Measurements from ENCODE around the gene H2AZ1.

Gene H2AZ1

DNA sequence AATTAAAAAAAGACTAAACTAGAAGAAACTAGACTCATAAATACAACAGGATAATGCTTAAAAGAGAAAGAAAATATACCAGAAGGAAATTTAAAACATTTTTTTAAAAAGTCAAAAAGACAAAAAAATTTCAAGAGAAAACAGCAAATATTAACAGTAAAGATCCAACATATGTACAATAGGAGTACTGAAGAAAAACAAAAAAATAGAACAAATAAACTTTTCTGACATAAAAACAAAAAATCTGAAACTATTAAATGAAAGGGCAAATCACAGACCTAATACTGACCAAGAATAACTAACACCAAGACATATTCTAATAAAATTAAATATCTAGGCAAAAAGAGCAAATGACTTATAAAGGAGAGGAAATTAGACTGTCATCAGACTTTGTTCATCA is 15.2 kb downstream of the H2AZ1 start:
- no peak for TF ChIP-seq TEAD4 (IDR thresholded peaks at IDR 0.05)
- TF ChIP-seq, protein P1, sequence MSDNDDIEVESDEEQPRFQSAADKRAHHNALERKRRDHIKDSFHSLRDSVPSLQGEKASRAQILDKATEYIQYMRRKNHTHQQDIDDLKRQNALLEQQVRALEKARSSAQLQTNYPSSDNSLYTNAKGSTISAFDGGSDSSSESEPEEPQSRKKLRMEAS (IDR thresholded peaks at IDR 0.05): no peak
- TF ChIP-seq CREB1 (IDR thresholded peaks at IDR 0.05; ENCODE audit: low read depth): no peak
- TF ChIP-seq EP300 (IDR thresholded peaks at IDR 0.05; ENCODE audit: borderline replicate concordance): no peak
- TF ChIP-seq FOXM1 (IDR thresholded peaks at IDR 0.05; ENCODE audit: borderline replicate concordance, low read depth): no peak
- TF ChIP-seq ZBTB7A (IDR thresholded peaks at IDR 0.05; ENCODE audit: low read depth): no peak
- TF ChIP-seq, protein P2, sequence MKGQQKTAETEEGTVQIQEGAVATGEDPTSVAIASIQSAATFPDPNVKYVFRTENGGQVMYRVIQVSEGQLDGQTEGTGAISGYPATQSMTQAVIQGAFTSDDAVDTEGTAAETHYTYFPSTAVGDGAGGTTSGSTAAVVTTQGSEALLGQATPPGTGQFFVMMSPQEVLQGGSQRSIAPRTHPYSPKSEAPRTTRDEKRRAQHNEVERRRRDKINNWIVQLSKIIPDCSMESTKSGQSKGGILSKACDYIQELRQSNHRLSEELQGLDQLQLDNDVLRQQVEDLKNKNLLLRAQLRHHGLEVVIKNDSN (IDR thresholded peaks at IDR 0.05): no peak
- no peak for TF ChIP-seq RAD21 (IDR thresholded peaks at IDR 0.05; ENCODE audit: low read depth)
- TF ChIP-seq NFIC (IDR thresholded peaks at IDR 0.05): no peak
- no peak for TF ChIP-seq TCF12 (IDR thresholded peaks at IDR 0.05; ENCODE audit: low read depth)
- TF ChIP-seq CEBPB (IDR thresholded peaks at IDR 0.05): no peak
- TF ChIP-seq YY1 (IDR thresholded peaks at IDR 0.05; ENCODE audit: low read depth): no peak
- TF ChIP-seq EGR1 (IDR thresholded peaks at IDR 0.05): no peak
- no peak for TF ChIP-seq TAF1 (IDR thresholded peaks at IDR 0.05; ENCODE audit: low read depth)
- TF ChIP-seq, protein P3, sequence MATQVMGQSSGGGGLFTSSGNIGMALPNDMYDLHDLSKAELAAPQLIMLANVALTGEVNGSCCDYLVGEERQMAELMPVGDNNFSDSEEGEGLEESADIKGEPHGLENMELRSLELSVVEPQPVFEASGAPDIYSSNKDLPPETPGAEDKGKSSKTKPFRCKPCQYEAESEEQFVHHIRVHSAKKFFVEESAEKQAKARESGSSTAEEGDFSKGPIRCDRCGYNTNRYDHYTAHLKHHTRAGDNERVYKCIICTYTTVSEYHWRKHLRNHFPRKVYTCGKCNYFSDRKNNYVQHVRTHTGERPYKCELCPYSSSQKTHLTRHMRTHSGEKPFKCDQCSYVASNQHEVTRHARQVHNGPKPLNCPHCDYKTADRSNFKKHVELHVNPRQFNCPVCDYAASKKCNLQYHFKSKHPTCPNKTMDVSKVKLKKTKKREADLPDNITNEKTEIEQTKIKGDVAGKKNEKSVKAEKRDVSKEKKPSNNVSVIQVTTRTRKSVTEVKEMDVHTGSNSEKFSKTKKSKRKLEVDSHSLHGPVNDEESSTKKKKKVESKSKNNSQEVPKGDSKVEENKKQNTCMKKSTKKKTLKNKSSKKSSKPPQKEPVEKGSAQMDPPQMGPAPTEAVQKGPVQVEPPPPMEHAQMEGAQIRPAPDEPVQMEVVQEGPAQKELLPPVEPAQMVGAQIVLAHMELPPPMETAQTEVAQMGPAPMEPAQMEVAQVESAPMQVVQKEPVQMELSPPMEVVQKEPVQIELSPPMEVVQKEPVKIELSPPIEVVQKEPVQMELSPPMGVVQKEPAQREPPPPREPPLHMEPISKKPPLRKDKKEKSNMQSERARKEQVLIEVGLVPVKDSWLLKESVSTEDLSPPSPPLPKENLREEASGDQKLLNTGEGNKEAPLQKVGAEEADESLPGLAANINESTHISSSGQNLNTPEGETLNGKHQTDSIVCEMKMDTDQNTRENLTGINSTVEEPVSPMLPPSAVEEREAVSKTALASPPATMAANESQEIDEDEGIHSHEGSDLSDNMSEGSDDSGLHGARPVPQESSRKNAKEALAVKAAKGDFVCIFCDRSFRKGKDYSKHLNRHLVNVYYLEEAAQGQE (IDR thresholded peaks at IDR 0.05; ENCODE audit: low read depth): no peak

DNA sequence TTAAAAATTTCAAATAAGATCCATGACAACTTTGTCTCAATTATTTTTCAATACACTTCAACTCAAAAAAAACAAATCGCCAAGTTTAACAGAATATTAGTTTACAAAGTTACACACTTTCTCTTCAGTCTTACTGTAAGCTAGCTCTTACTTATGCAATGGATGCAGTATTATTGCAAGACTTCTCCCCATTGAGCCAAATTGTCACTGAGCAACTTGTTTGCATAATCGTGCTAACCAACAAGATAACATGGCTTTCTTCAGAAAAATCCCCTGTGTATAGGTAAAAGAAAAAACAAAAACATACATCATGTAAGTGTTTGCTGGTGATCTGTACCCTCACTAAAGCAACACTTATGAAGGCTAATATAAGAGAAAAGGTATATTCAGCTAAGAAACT is 22.5 kb downstream of the H2AZ1 start:
- TF ChIP-seq EGR1 (IDR thresholded peaks at IDR 0.05) (no peak), RAD21 (IDR thresholded peaks at IDR 0.05; ENCODE audit: low read depth) (no peak)

DNA sequence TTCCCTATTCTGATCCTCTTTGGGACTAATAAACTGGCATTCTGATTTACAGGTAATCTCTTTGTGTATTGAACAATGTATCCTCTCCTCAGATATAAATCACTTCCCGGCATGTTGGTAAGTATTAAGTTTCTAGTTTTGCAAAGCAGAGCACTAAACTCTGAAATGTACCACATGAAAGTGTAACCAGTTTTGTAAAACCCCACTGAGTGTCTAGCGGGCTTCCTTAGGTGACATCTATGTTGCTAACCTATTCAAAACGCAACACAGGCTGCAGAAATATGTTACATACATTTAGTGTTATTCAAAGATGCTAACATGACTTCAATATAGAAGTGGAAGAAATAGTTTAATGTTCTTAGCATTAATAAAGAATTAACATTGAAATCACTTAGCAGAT is 28.9 kb downstream of the H2AZ1 start:
- TF ChIP-seq YY1 (IDR thresholded peaks at IDR 0.05; ENCODE audit: low read depth): no peak
- no peak for TF ChIP-seq ZBTB7A (IDR thresholded peaks at IDR 0.05; ENCODE audit: low read depth)
- TF ChIP-seq, protein P2 (IDR thresholded peaks at IDR 0.05): no peak
- no peak for TF ChIP-seq TEAD4 (IDR thresholded peaks at IDR 0.05)
- TF ChIP-seq FOXM1 (IDR thresholded peaks at IDR 0.05; ENCODE audit: borderline replicate concordance, low read depth): no peak
- no peak for TF ChIP-seq RAD21 (IDR thresholded peaks at IDR 0.05; ENCODE audit: low read depth)
- TF ChIP-seq CREB1 (IDR thresholded peaks at IDR 0.05; ENCODE audit: low read depth): no peak
- TF ChIP-seq, protein P3 (IDR thresholded peaks at IDR 0.05; ENCODE audit: low read depth): no peak
- TF ChIP-seq NFIC (IDR thresholded peaks at IDR 0.05): no peak
- TF ChIP-seq TAF1 (IDR thresholded peaks at IDR 0.05; ENCODE audit: low read depth): no peak
- no peak for TF ChIP-seq EP300 (IDR thresholded peaks at IDR 0.05; ENCODE audit: borderline replicate concordance)
- TF ChIP-seq CEBPB (IDR thresholded peaks at IDR 0.05): no peak

DNA sequence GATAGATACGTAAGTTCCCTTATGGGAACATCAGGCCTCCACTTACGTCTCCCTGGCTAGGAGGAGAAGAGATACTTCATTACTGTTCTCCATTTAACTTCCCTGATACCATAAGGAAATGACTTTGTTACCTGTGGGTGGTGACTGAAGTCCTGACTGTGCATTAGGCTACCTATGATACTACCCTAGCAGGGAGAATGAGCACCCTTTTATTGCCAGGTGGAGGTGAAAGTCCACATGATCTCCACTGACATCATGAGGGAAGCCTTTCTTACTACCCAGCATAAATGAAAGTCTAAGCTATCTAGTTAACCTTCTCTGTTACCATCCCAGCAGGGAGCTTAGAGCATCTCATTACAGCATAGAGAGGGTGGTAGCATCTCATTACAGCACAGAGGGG is 31.4 kb downstream of the H2AZ1 start:
- TF ChIP-seq ZBTB7A (IDR thresholded peaks at IDR 0.05; ENCODE audit: low read depth) (no peak), RAD21 (IDR thresholded peaks at IDR 0.05; ENCODE audit: low read depth) (no peak), NFIC (IDR thresholded peaks at IDR 0.05) (no peak), YY1 (IDR thresholded peaks at IDR 0.05; ENCODE audit: low read depth) (no peak), EP300 (IDR thresholded peaks at IDR 0.05; ENCODE audit: borderline replicate concordance) (no peak), TCF12 (IDR thresholded peaks at IDR 0.05; ENCODE audit: low read depth) (no peak), FOXM1 (IDR thresholded peaks at IDR 0.05; ENCODE audit: borderline replicate concordance, low read depth) (no peak)
- TF ChIP-seq, protein P1 (IDR thresholded peaks at IDR 0.05): no peak

DNA sequence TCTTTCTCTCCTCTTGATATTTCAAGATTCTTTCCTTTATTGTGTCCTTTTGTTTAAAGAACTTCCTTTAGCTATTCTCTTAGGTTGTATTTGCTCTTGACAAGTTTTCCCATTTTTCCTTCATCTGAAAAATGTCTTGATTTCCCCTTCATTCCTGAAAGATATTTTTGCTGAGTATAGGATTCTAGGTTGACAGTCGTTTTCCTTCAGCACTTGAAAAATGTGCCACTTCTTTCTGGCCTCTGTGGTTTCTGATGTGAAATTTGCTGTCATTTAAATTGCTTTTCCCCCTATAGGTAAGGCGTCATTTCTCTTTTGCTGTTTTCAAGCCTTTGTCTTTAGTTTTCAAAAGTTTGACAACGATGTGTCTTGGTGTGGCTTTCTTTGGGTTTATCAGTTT is 32.5 kb downstream of the H2AZ1 start:
- TF ChIP-seq EGR1 (IDR thresholded peaks at IDR 0.05): no peak
- TF ChIP-seq YY1 (IDR thresholded peaks at IDR 0.05; ENCODE audit: low read depth): no peak
- TF ChIP-seq TEAD4 (IDR thresholded peaks at IDR 0.05): no peak
- TF ChIP-seq, protein P2 (IDR thresholded peaks at IDR 0.05): no peak
- TF ChIP-seq ZBTB7A (IDR thresholded peaks at IDR 0.05; ENCODE audit: low read depth): no peak
- no peak for TF ChIP-seq TCF12 (IDR thresholded peaks at IDR 0.05; ENCODE audit: low read depth)
- TF ChIP-seq CEBPB (IDR thresholded peaks at IDR 0.05): no peak
- no peak for TF ChIP-seq NFIC (IDR thresholded peaks at IDR 0.05)
- TF ChIP-seq RAD21 (IDR thresholded peaks at IDR 0.05; ENCODE audit: low read depth): no peak
- TF ChIP-seq, protein P3 (IDR thresholded peaks at IDR 0.05; ENCODE audit: low read depth): no peak
- no peak for TF ChIP-seq EP300 (IDR thresholded peaks at IDR 0.05; ENCODE audit: borderline replicate concordance)
